ENCODE results near the gene PAOX.

Gene PAOX

GRCh38 chr10:133349160-133349568, 29.9 kb upstream of the PAOX start:
- no peaks in the 10 kb centered on the region for H3K36me3 ChIP-seq
- DNase-seq = no peak
- H3K9me3 ChIP-seq = no peaks in the 10 kb centered on the region
- no peaks in the 10 kb centered on the region; the same call in 1 of the 2 replicates for H3K4me1 ChIP-seq
- H3K27me3 ChIP-seq = no peaks in the 10 kb centered on the region; the same call in 1 of the 2 replicates
- no peak for TF ChIP-seq CTCF (IDR thresholded peaks at IDR 0.05; ENCODE audit: low read depth, low read length)
- H3K4me3 ChIP-seq (ENCODE audit: low read depth, low read length) = no peak overlapping the region

GRCh38 chr10:133349577-133350011, 29.5 kb upstream of the PAOX start:
- no peak overlapping the region for H3K4me3 ChIP-seq (ENCODE audit: low read depth, low read length)
- no peak for TF ChIP-seq CTCF (IDR thresholded peaks at IDR 0.05; ENCODE audit: low read depth, low read length)

GRCh38 chr10:133350283-133350949, 28.6 kb upstream of the PAOX start:
- Histone ChIP-seq H3K9me3 (no peaks in the 10 kb centered on the region), H3K4me1 (no peaks in the 10 kb centered on the region; the same call in 1 of the 2 replicates), H3K36me3 (no peaks in the 10 kb centered on the region), H3K27me3 (no peaks in the 10 kb centered on the region), H3K4me3 (ENCODE audit: low read depth, low read length) (no peak overlapping the region)
- DNase-seq = no peak
- TF ChIP-seq CTCF (IDR thresholded peaks at IDR 0.05; ENCODE audit: low read depth, low read length) = no peak

More at GRCh38 chr10:133349577-133350011, 29.5 kb upstream of the PAOX start:
- Histone ChIP-seq H3K4me1 (no peaks in the 10 kb centered on the region; the same call in 1 of the 2 replicates), H3K9me3 (no peaks in the 10 kb centered on the region), H3K36me3 (no peaks in the 10 kb centered on the region), H3K27me3 (no peaks in the 10 kb centered on the region; the same call in 1 of the 2 replicates)
- no peak for DNase-seq

GRCh38 chr10:133350950-133351329, 28.1 kb upstream of the PAOX start:
- no peak for TF ChIP-seq CTCF (IDR thresholded peaks at IDR 0.05; ENCODE audit: low read depth, low read length)

GRCh38 chr10:133351408-133352318, 27.4 kb upstream of the PAOX start:
- no peaks in the 10 kb centered on the region for H3K9me3 ChIP-seq
- no peaks in the 10 kb centered on the region for H3K27me3 ChIP-seq
- H3K36me3 ChIP-seq = no peaks in the 10 kb centered on the region
- H3K4me3 ChIP-seq (ENCODE audit: low read depth, low read length) = no peak overlapping the region
- TF ChIP-seq CTCF (IDR thresholded peaks at IDR 0.05; ENCODE audit: low read depth, low read length) = no peak
- no peaks in the 10 kb centered on the region; the same call in 1 of the 2 replicates for H3K4me1 ChIP-seq
- no peak for DNase-seq

More at GRCh38 chr10:133350950-133351329, 28.1 kb upstream of the PAOX start:
- H3K36me3 ChIP-seq = no peaks in the 10 kb centered on the region
- no peak for DNase-seq
- no peaks in the 10 kb centered on the region for H3K27me3 ChIP-seq
- no peaks in the 10 kb centered on the region for H3K9me3 ChIP-seq
- H3K4me1 ChIP-seq = no peaks in the 10 kb centered on the region; the same call in 1 of the 2 replicates
- no peak overlapping the region for H3K4me3 ChIP-seq (ENCODE audit: low read depth, low read length)

Measured in BE2C (cell line).